ENCODE data around the gene CHEK1. TPM values are rescaled to one million over a fixed set of nuclear protein-coding genes. Genes with fewer than 3 reads are reported as not detected.
"Not testable (repeated sequence)": the region's sequence is repeated elsewhere in the genome, so short reads cannot be mapped to it uniquely, and the experiment has no call there.

Gene CHEK1
- total and polyA plus RNA-seq, 9 of the 15 experiments (the other 6 are each of a cell fraction or from before 2014, with no cell fraction given): 62.6 to 108 (median 87.5) TPM

- TF ChIP-seq, protein P1, sequence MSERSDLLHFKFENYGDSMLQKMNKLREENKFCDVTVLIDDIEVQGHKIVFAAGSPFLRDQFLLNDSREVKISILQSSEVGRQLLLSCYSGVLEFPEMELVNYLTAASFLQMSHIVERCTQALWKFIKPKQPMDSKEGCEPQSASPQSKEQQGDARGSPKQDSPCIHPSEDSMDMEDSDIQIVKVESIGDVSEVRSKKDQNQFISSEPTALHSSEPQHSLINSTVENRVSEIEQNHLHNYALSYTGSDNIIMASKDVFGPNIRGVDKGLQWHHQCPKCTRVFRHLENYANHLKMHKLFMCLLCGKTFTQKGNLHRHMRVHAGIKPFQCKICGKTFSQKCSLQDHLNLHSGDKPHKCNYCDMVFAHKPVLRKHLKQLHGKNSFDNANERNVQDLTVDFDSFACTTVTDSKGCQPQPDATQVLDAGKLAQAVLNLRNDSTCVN (CRISPR knock-in tag; IDR thresholded peaks at IDR 0.05): no peak
- TF ChIP-seq NCOA2 (IDR thresholded peaks at IDR 0.05; ENCODE audit: partially characterized antibody in 2 of 2): no peak
- no peak for TF ChIP-seq SAFB (IDR thresholded peaks at IDR 0.05; ENCODE audit: borderline replicate concordance, low read depth, low read length)
- TF ChIP-seq KLF1 (tag; IDR thresholded peaks at IDR 0.05): no peak
- no peak for TF ChIP-seq NR2C1 (IDR thresholded peaks at IDR 0.05)
- no peak for TF ChIP-seq NR2C1 (tag; IDR thresholded peaks at IDR 0.05)
- no peak for TF ChIP-seq CXXC5 (CRISPR knock-in tag; IDR thresholded peaks at IDR 0.05)
These were observed 77.1 kb downstream of the CHEK1 start (continued) for GRCh38 chr11:125701858-125702621.

- FAIRE-seq; H3K36me3 ChIP-seq (ENCODE audit: control insufficient read depth, insufficient read depth, low read length); in situ Hi-C loops (cut with MboI); H3K9me1 ChIP-seq (ENCODE audit: control insufficient read depth, insufficient read depth, low read length); H3K9ac ChIP-seq (ENCODE audit: insufficient read depth in 1 of 2, low read depth in 2 of 2, low read length in 2 of 2); H3K4me2 ChIP-seq (ENCODE audit: insufficient read depth, low read length); POLR2A ChIA-PET; H3K79me2 ChIP-seq (ENCODE audit: control insufficient read depth, insufficient read depth, low read length); DNase-seq (ENCODE audit: extremely low read depth in 1 of 4, low spot score in 3 of 4); CTCF ChIA-PET (ENCODE audit: low intra/inter-chr PET ratio); H4K20me1 ChIP-seq (replicated peaks; ENCODE audit: control insufficient read depth, insufficient read depth, low read length); intact Hi-C loops (cut with micrococcal nuclease); H3K4me1 ChIP-seq (replicated peaks in 1 of 2; ENCODE audit: control insufficient read depth in 2 of 2, insufficient read depth in 2 of 2, low read length in 2 of 2); H2AFZ ChIP-seq (ENCODE audit: low read depth, low read length); H3K9me3 ChIP-seq (replicated peaks; ENCODE audit: control insufficient read depth, insufficient read depth, low read depth, low read length); H3K27ac ChIP-seq (ENCODE audit: extremely low read depth, low read depth, low read length); ATAC-seq; BruUV-seq (replicated peaks); H3K4me3 ChIP-seq: not testable (repeated sequence)
- peaks cover 0 to 10% of the 10 kb centered on the region in 2 experiments; a peak in 2 of 5 replicates for H3K27me3 ChIP-seq (ENCODE audit: control insufficient read depth in 2 of 2, insufficient read depth in 2 of 2, low read length in 2 of 2)
- WGBS (ENCODE audit: insufficient coverage, low coverage, missing lambda C conversion rate): 11% methylated on average over 11 of the region's 24 CpGs
These were observed 79.7 kb downstream of the CHEK1 start for GRCh38 chr11:125704686-125705085.
